SK-N-SH (cell line): ENCODE data around the gene PNPLA8. TPM values are rescaled to one million over a fixed set of nuclear protein-coding genes. Genes with fewer than 3 reads are reported as not detected.

Experiments
- CTCF ChIA-PET: fragments of 300-600, 350-600 bp; formaldehyde crosslinking; extraction: SDS; loops from one replicate; lab custom pipeline; 2021; lab: Yijun Ruan, JAX
- POLR2A ChIA-PET: fragments of 350-600 bp; sonication (Branson Sonifier 250); formaldehyde crosslinking; extraction: SDS; loops from one replicate; lab custom pipeline; 2020; ENCODE audit warnings: antibody characterized with exemption, inconsistent platforms; lab: Yijun Ruan, JAX
- DNase-seq: peaks from one replicate; pipeline ENCODE4 v3.0.0; 2012
- H2AFZ ChIP-seq: fragments of 200-600 bp; sonication (generic); 2 replicates; pipeline ENCODE4 v1.8.1; 2016; ENCODE audit warnings: antibody characterized with exemption, mild to moderate bottlenecking, low read depth
- H3F3A ChIP-seq: fragments of 200-600 bp; sonication (generic); replicated peaks from 2 replicates; pipeline ENCODE3; 2016; ENCODE audit warnings: antibody characterized with exemption, mild to moderate bottlenecking; ENCODE audit not compliant: insufficient read depth
- H3K27ac ChIP-seq, 2 experiments: fragments of 200-500 bp in 1 of 2; fragments of 200-600 bp in 1 of 2; sonication (Bioruptor generic) in 1 of 2; sonication (generic), shearing (Covaris generic) in 1 of 2; 2 replicates each; pipeline versions ENCODE4 v1.5.1 to v1.6.1; 2014 to 2016; ENCODE audit warnings: low read depth in 2 of 2, inconsistent platforms in 1 of 2, low read length in 1 of 2, mild to moderate bottlenecking in 1 of 2, mixed read lengths in 1 of 2
- H3K27me3 ChIP-seq: fragments of 200-600 bp; sonication (generic), shearing (Covaris generic); 2 replicates; pipeline ENCODE4 v1.6.1; 2016; ENCODE audit warnings: mixed run types; ENCODE audit not compliant: insufficient read depth
- H3K36me3 ChIP-seq, 2 experiments: fragments of 200-500 bp in 1 of 2; fragments of 200-600 bp in 1 of 2; sonication (Bioruptor generic) in 1 of 2; sonication (generic) in 1 of 2; replicated peaks in 1 of 2; 2 replicates each; pipeline versions ENCODE3 to v1.5.1; 2014 to 2016; ENCODE audit warnings: low read length in 1 of 2, mild to moderate bottlenecking in 1 of 2; ENCODE audit not compliant: insufficient read depth in 2 of 2, control insufficient read depth in 1 of 2
- H3K4me1 ChIP-seq, 2 experiments: fragments of 200-500 bp in 1 of 2; fragments of 200-600 bp in 1 of 2; sonication (Bioruptor generic) in 1 of 2; sonication (generic), shearing (Covaris generic) in 1 of 2; 2 replicates each; pipeline versions ENCODE4 v1.5.1 to v1.6.1; 2014 to 2016; ENCODE audit warnings: low read depth in 1 of 2, low read length in 1 of 2, mixed run types in 1 of 2; ENCODE audit not compliant: insufficient read depth in 2 of 2, control insufficient read depth in 1 of 2
- H3K4me2 ChIP-seq: fragments of 200-600 bp; sonication (generic), shearing (Covaris generic); 2 replicates; pipeline ENCODE4 v1.6.1; 2017; ENCODE audit warnings: mixed run types
- H3K4me3 ChIP-seq, 2 experiments: fragments of 200-500 bp in 1 of 2; fragments of 200-600 bp in 1 of 2; sonication (Bioruptor generic) in 1 of 2; sonication (generic), shearing (Covaris generic) in 1 of 2; 2 replicates each; pipeline versions ENCODE4 v1.5.1 to v1.8.1; 2014 to 2016; ENCODE audit warnings: low read depth in 2 of 2, inconsistent platforms in 1 of 2, low read length in 1 of 2, mild to moderate bottlenecking in 1 of 2, mixed read lengths in 1 of 2, moderate library complexity in 1 of 2
- H3K79me2 ChIP-seq: fragments of 200-600 bp; sonication (generic); 2 replicates; pipeline ENCODE4 v1.8.1; 2017; ENCODE audit warnings: mild to moderate bottlenecking; ENCODE audit not compliant: insufficient read depth
- H3K9ac ChIP-seq: fragments of 200-600 bp; sonication (generic); 2 replicates; pipeline ENCODE4 v1.6.1; 2017; ENCODE audit warnings: mixed run types
- H3K9me2 ChIP-seq: fragments of 200-600 bp; sonication (generic); 2 replicates; pipeline ENCODE4 v1.6.1; 2017; ENCODE audit warnings: mixed run types
- H3K9me3 ChIP-seq: fragments of 200-600 bp; sonication (generic); 2 replicates; pipeline ENCODE4 v1.6.1; 2017; ENCODE audit warnings: mixed run types, mild to moderate bottlenecking, moderate library complexity
- H4K20me1 ChIP-seq: fragments of 200-600 bp; sonication (generic); 2 replicates; pipeline ENCODE4 v1.6.1; 2017; ENCODE audit warnings: mild to moderate bottlenecking, mixed run types; ENCODE audit not compliant: insufficient read depth
- ELF1 ChIP-seq: IDR thresholded peaks from 2 replicates; pipeline ENCODE4 v1.4.0; 2012
- EZH2phosphoT487 ChIP-seq: fragments of 200-600 bp; sonication (generic); IDR thresholded peaks from 2 replicates; pipeline ENCODE4 v1.6.1; 2017; ENCODE audit warnings: low read depth, mixed run types, mild to moderate bottlenecking, antibody characterized with exemption, moderate library complexity, borderline replicate concordance
- FOSL2 ChIP-seq: IDR thresholded peaks from 2 replicates; pipeline ENCODE4 v1.4.0; 2012; ENCODE audit warnings: low read depth, mild to moderate bottlenecking, moderate library complexity, borderline replicate concordance
- FOXJ3 ChIP-seq: sonication (generic); formaldehyde crosslinking; IDR thresholded peaks from 2 replicates; pipeline ENCODE4 v1.5.1; 2020; ENCODE audit warnings: mild to moderate bottlenecking, missing genetic modification reagents
- FOXM1 ChIP-seq: IDR thresholded peaks from 2 replicates; pipeline ENCODE4 v1.4.0; 2012; ENCODE audit warnings: low read depth, mild to moderate bottlenecking
- IRF3 ChIP-seq: fragments of 150-350 bp; IDR thresholded peaks from 2 replicates; pipeline ENCODE4 v1.6.1; 2016; ENCODE audit warnings: mild to moderate bottlenecking, low read depth, low read length
- JUND ChIP-seq: IDR thresholded peaks from 2 replicates; pipeline ENCODE4 v1.4.0; 2012
- MXI1 ChIP-seq: IDR thresholded peaks from 2 replicates; pipeline ENCODE4 v1.6.1; 2012; ENCODE audit warnings: mild to moderate bottlenecking, low read depth, low read length, improper control_type of control experiment
- NRF1 ChIP-seq: IDR thresholded peaks from 2 replicates; pipeline ENCODE4 v1.6.1; 2012; ENCODE audit warnings: low read depth, mild to moderate bottlenecking, low read length
- RFX5 ChIP-seq: IDR thresholded peaks from 2 replicates; pipeline ENCODE4 v1.6.1; 2012; ENCODE audit warnings: mild to moderate bottlenecking, improper control_type of control experiment, low read length
- RXRA ChIP-seq: IDR thresholded peaks from 2 replicates; pipeline ENCODE4 v1.4.0; 2012; ENCODE audit warnings: low read depth, mild to moderate bottlenecking, borderline replicate concordance
- SIN3A ChIP-seq: IDR thresholded peaks from 2 replicates; pipeline ENCODE4 v1.6.1; 2012; ENCODE audit warnings: low read depth, mild to moderate bottlenecking, low read length, moderate library complexity, borderline replicate concordance
- USF2 ChIP-seq: fragments of 150-350 bp; IDR thresholded peaks from 2 replicates; pipeline ENCODE4 v1.6.1; 2017; ENCODE audit warnings: antibody characterized with exemption, low read length, low read depth, borderline replicate concordance
- YY1 ChIP-seq: IDR thresholded peaks from 2 replicates; pipeline ENCODE4 v1.4.0; 2012; ENCODE audit warnings: low read depth, mild to moderate bottlenecking
- WGBS: methylation state at CpG from one replicate; pipeline ENCODE4 v1.1.6; 2017; ENCODE audit warnings: low lambda C conversion rate; 5-methylcytosine and 5-hydroxymethylcytosine counted together
- polyA plus RNA-seq, 3 experiments: library from polyadenylated mRNA; depleted of rRNA; stranded (reverse); fragments of >200 nt; gene quantifications; 2 replicates each; pipeline ENCODE4 v1.2.3, GENCODE V29; 2012
- TF ChIP-seq, protein P1 (sequence below): IDR thresholded peaks from 2 replicates; pipeline ENCODE4 v1.4.0; 2012; ENCODE audit warnings: low read depth, borderline replicate concordance
- TF ChIP-seq, protein P2 (sequence below): IDR thresholded peaks from 2 replicates; pipeline ENCODE4 v1.4.0; 2012; ENCODE audit warnings: low read depth, borderline replicate concordance
- TF ChIP-seq, protein P3 (sequence below): IDR thresholded peaks from 2 replicates; pipeline ENCODE4; 2012

PNPLA8 gene
- polyA plus RNA-seq, 1 of the 3 experiments (the other 2 are of a cell fraction) = 7.2 TPM

DNA sequence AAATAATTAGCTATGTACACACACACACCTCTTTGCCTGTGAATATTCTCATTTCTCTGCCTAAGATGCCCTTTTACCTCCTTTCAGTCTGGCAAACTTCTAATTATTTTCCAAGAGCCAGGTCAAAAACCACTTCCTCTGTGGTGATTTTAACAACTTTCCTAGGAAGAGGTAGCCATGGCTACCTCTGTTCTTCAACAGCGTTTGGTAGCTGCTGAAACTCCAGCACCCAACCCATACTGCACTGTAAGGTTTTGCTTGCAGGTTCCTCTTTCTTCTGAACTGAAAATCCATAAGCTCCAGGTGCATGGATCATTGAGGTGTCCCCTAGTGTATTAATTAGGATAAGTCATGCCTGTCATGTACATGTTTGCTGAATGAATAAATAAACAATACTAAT, 95.3 kb downstream of the PNPLA8 start:
- no peak for DNase-seq
- Histone ChIP-seq H3K4me2 (no peak overlapping the region), H3K79me2 (no peaks in the 10 kb centered on the region), H3K9me2 (no peaks in the 10 kb centered on the region), H3K9me3 (no peaks in the 10 kb centered on the region), H3K4me3 (no peak overlapping the region), H3F3A (no peaks in the 10 kb centered on the region), H3K9ac (no peak overlapping the region), H4K20me1 (no peaks in the 10 kb centered on the region), H2AFZ (no peak overlapping the region), H3K4me1 (peaks cover 0 to 14% of the 10 kb centered on the region in 2 experiments; a peak in 2 of 4 replicates), H3K27ac (no peak overlapping the region), H3K36me3 (no peaks in the 10 kb centered on the region), H3K27me3 (no peaks in the 10 kb centered on the region; the same call in 1 of the 2 replicates)
- ChIA-PET CTCF (interaction anchor here (0.8 to 2.0 kb wide), 3 partner anchors 10 to 24 kb away, joined by 3 to 5 read pairs (median 5); no protein-coding TSS in a partner anchor), POLR2A (no interaction called here)
- WGBS = 65% methylated on average over 1 of the region's 1 CpG
- no peak for TF ChIP-seq IRF3
- no peak for TF ChIP-seq FOSL2
- TF ChIP-seq FOXJ3 (CRISPR knock-in tag) = no peak
- no peak for TF ChIP-seq RFX5
- TF ChIP-seq USF2 = no peak
- TF ChIP-seq, protein P1, sequence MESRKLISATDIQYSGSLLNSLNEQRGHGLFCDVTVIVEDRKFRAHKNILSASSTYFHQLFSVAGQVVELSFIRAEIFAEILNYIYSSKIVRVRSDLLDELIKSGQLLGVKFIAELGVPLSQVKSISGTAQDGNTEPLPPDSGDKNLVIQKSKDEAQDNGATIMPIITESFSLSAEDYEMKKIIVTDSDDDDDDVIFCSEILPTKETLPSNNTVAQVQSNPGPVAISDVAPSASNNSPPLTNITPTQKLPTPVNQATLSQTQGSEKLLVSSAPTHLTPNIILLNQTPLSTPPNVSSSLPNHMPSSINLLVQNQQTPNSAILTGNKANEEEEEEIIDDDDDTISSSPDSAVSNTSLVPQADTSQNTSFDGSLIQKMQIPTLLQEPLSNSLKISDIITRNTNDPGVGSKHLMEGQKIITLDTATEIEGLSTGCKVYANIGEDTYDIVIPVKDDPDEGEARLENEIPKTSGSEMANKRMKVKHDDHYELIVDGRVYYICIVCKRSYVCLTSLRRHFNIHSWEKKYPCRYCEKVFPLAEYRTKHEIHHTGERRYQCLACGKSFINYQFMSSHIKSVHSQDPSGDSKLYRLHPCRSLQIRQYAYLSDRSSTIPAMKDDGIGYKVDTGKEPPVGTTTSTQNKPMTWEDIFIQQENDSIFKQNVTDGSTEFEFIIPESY = no peak
- TF ChIP-seq EZH2phosphoT487 = no peak
- TF ChIP-seq ELF1 = no peak
- TF ChIP-seq, protein P2, sequence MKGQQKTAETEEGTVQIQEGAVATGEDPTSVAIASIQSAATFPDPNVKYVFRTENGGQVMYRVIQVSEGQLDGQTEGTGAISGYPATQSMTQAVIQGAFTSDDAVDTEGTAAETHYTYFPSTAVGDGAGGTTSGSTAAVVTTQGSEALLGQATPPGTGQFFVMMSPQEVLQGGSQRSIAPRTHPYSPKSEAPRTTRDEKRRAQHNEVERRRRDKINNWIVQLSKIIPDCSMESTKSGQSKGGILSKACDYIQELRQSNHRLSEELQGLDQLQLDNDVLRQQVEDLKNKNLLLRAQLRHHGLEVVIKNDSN = no peak
- no peak for TF ChIP-seq YY1
- TF ChIP-seq NRF1 = no peak

GRCh38 chr7:108427766-108428165, 98.2 kb downstream of the PNPLA8 start:
- Histone ChIP-seq H3K27ac (no peak overlapping the region), H3K79me2 (no peaks in the 10 kb centered on the region), H3K9ac (no peak overlapping the region), H3F3A (no peaks in the 10 kb centered on the region), H3K9me2 (no peaks in the 10 kb centered on the region), H3K27me3 (no peaks in the 10 kb centered on the region; the same call in 1 of the 2 replicates), H3K9me3 (no peaks in the 10 kb centered on the region), H4K20me1 (no peaks in the 10 kb centered on the region), H2AFZ (no peak overlapping the region), H3K36me3 (no peaks in the 10 kb centered on the region), H3K4me1 (peaks cover 0 to 23% of the 10 kb centered on the region in 2 experiments; a peak in 2 of 4 replicates), H3K4me2 (no peak overlapping the region), H3K4me3 (no peak overlapping the region)
- CTCF ChIA-PET = interaction anchor here (1.1 to 3.4 kb wide), 4 partner anchors 25 to 246 kb away, joined by 3 to 11 read pairs (median 4); no protein-coding TSS in a partner anchor
- WGBS = 13% methylated on average over 1 of the region's 1 CpG
- DNase-seq = no peak
- POLR2A ChIA-PET = no interaction called here
- TF ChIP-seq JUND (no peak), FOXM1 (no peak), ELF1 (no peak), EZH2phosphoT487 (no peak), SIN3A (no peak), NRF1 (no peak), FOXJ3 (CRISPR knock-in tag) (no peak), MXI1 (no peak), RXRA (no peak)
- TF ChIP-seq, protein P3, sequence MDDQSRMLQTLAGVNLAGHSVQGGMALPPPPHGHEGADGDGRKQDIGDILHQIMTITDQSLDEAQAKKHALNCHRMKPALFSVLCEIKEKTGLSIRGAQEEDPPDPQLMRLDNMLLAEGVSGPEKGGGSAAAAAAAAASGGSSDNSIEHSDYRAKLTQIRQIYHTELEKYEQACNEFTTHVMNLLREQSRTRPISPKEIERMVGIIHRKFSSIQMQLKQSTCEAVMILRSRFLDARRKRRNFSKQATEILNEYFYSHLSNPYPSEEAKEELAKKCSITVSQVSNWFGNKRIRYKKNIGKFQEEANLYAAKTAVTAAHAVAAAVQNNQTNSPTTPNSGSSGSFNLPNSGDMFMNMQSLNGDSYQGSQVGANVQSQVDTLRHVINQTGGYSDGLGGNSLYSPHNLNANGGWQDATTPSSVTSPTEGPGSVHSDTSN = no peak
